ENCODE measurements around the gene CBY1.

CBY1 gene

GRCh38 chr22:38674888-38675287 is 18.4 kb downstream of the CBY1 start:
- no peak for TF ChIP-seq CTCF (IDR thresholded peaks at IDR 0.05; ENCODE audit: borderline replicate concordance, control extremely low read depth, extremely low read depth, insufficient read depth, missing control alignments)
- in situ Hi-C loops (cut with MboI; ENCODE audit: low sequenced_read_pairs, unreplicated experiment), result no loop called here
- no peak for DNase-seq (ENCODE audit: low spot score)

- in situ Hi-C loops (cut with MboI; ENCODE audit: low sequenced_read_pairs, unreplicated experiment), result no loop called here
- TF ChIP-seq CTCF (IDR thresholded peaks at IDR 0.05; ENCODE audit: borderline replicate concordance, control extremely low read depth, extremely low read depth, insufficient read depth, missing control alignments), result no peak
- no peak for DNase-seq (ENCODE audit: low spot score)
Observed at GRCh38 chr22:38675833-38676232, 19.4 kb downstream of the CBY1 start.

- peak; percentile 79 for TF ChIP-seq CTCF (IDR thresholded peaks at IDR 0.05; ENCODE audit: borderline replicate concordance, control extremely low read depth, extremely low read depth, insufficient read depth, missing control alignments)
- in situ Hi-C loops (cut with MboI; ENCODE audit: low sequenced_read_pairs, unreplicated experiment), result no loop called here
- DNase-seq (ENCODE audit: low spot score), result peak; percentile 99
Observed at GRCh38 chr22:38681582-38682335, 25.3 kb downstream of the CBY1 start, which contains the start of gene TOMM22. Gene TOMM22 (plus strand): TSS chr22:38681957. CDS start chr22:38681979, 22 bp downstream.

GRCh38 chr22:38684895-38685294 is 28.5 kb downstream of the CBY1 start:
- no peak for DNase-seq (ENCODE audit: low spot score)
- TF ChIP-seq CTCF (IDR thresholded peaks at IDR 0.05; ENCODE audit: borderline replicate concordance, control extremely low read depth, extremely low read depth, insufficient read depth, missing control alignments), result no peak
- in situ Hi-C loops (cut with MboI; ENCODE audit: low sequenced_read_pairs, unreplicated experiment), result no loop called here

GRCh38 chr22:38685761-38686160 is 29.3 kb downstream of the CBY1 start:
- no peak for TF ChIP-seq CTCF (IDR thresholded peaks at IDR 0.05; ENCODE audit: borderline replicate concordance, control extremely low read depth, extremely low read depth, insufficient read depth, missing control alignments)
- in situ Hi-C loops (cut with MboI; ENCODE audit: low sequenced_read_pairs, unreplicated experiment), result no loop called here
- DNase-seq (ENCODE audit: low spot score), result no peak

GRCh38 chr22:38689651-38690050 is 33.2 kb downstream of the CBY1 start:
- no peak for TF ChIP-seq CTCF (IDR thresholded peaks at IDR 0.05; ENCODE audit: borderline replicate concordance, control extremely low read depth, extremely low read depth, insufficient read depth, missing control alignments)
- no peak for DNase-seq (ENCODE audit: low spot score)
- in situ Hi-C loops (cut with MboI; ENCODE audit: low sequenced_read_pairs, unreplicated experiment), result no loop called here

All from GM13976 (cell line).